ENCODE results near the gene GLIS2.

Gene GLIS2

GRCh38 chr16:4385789-4386450 is 70.1 kb downstream of the GLIS2 start:
- TF ChIP-seq REST (IDR thresholded peaks at IDR 0.05; ENCODE audit: insufficient read depth in 1 of 2, low read depth in 2 of 2, low read length in 2 of 2) (no peak), TAF1 (IDR thresholded peaks at IDR 0.05; ENCODE audit: borderline replicate concordance, insufficient read depth, low read length) (no peak), SIN3A (IDR thresholded peaks at IDR 0.05; ENCODE audit: borderline replicate concordance, insufficient read depth, low read length) (no peak), POLR2AphosphoS5 (IDR thresholded peaks at IDR 0.05; ENCODE audit: low read depth, low read length) (no peak), FOXP2 (optimal IDR thresholded peaks at IDR 0.05; ENCODE audit: borderline replicate concordance, extremely low read depth, extremely low read length, insufficient read depth) (no peak)

GRCh38 chr16:4386451-4386805 is 70.6 kb downstream of the GLIS2 start:
- TF ChIP-seq SIN3A (IDR thresholded peaks at IDR 0.05; ENCODE audit: borderline replicate concordance, insufficient read depth, low read length), result no peak
- TF ChIP-seq FOXP2 (optimal IDR thresholded peaks at IDR 0.05; ENCODE audit: borderline replicate concordance, extremely low read depth, extremely low read length, insufficient read depth), result no peak

- TF ChIP-seq REST (IDR thresholded peaks at IDR 0.05; ENCODE audit: insufficient read depth in 1 of 2, low read depth in 2 of 2, low read length in 2 of 2) (no peak), TAF1 (IDR thresholded peaks at IDR 0.05; ENCODE audit: borderline replicate concordance, insufficient read depth, low read length) (no peak), POLR2AphosphoS5 (IDR thresholded peaks at IDR 0.05; ENCODE audit: low read depth, low read length) (no peak), FOXP2 (optimal IDR thresholded peaks at IDR 0.05; ENCODE audit: borderline replicate concordance, extremely low read depth, extremely low read length, insufficient read depth) (no peak), SIN3A (IDR thresholded peaks at IDR 0.05; ENCODE audit: borderline replicate concordance, insufficient read depth, low read length) (no peak)
Measured at GRCh38 chr16:4386951-4387565, 71.2 kb downstream of the GLIS2 start.

GRCh38 chr16:4387781-4388180 is 71.9 kb downstream of the GLIS2 start:
- TF ChIP-seq FOXP2 (optimal IDR thresholded peaks at IDR 0.05; ENCODE audit: borderline replicate concordance, extremely low read depth, extremely low read length, insufficient read depth), result no peak
- no peak for TF ChIP-seq TAF1 (IDR thresholded peaks at IDR 0.05; ENCODE audit: borderline replicate concordance, insufficient read depth, low read length)
- TF ChIP-seq SIN3A (IDR thresholded peaks at IDR 0.05; ENCODE audit: borderline replicate concordance, insufficient read depth, low read length), result no peak
- TF ChIP-seq POLR2AphosphoS5 (IDR thresholded peaks at IDR 0.05; ENCODE audit: low read depth, low read length), result no peak

- TF ChIP-seq SIN3A (IDR thresholded peaks at IDR 0.05; ENCODE audit: borderline replicate concordance, insufficient read depth, low read length) (no peak), REST (IDR thresholded peaks at IDR 0.05; ENCODE audit: insufficient read depth in 1 of 2, low read depth in 2 of 2, low read length in 2 of 2) (no peak), FOXP2 (optimal IDR thresholded peaks at IDR 0.05; ENCODE audit: borderline replicate concordance, extremely low read depth, extremely low read length, insufficient read depth) (no peak), POLR2AphosphoS5 (IDR thresholded peaks at IDR 0.05; ENCODE audit: low read depth, low read length) (no peak), TAF1 (IDR thresholded peaks at IDR 0.05; ENCODE audit: borderline replicate concordance, insufficient read depth, low read length) (no peak)
Measured at GRCh38 chr16:4388271-4389021, 72.6 kb downstream of the GLIS2 start.
